ENCODE data around the gene GRIA1. TPM values are rescaled to one million over a fixed set of nuclear protein-coding genes. Genes with fewer than 3 reads are reported as not detected.

Gene GRIA1
- total and polyA plus RNA-seq, 2 donors (not counting 1 experiment from before 2014, with no cell fraction given): not detected

GRCh38 chr5:153802050-153802821 is 311.8 kb downstream of the GRIA1 start:
- 86% methylated on average over 12 of the region's 12 CpGs for WGBS (ENCODE audit: insufficient coverage)
- no peaks in the 10 kb centered on the region for H3K4me1 ChIP-seq (ENCODE audit: control insufficient read depth in 2 of 2, insufficient read depth in 2 of 2, low read length in 2 of 2)
- no peak overlapping the region for H3K27ac ChIP-seq (ENCODE audit: low read length in 2 of 2)
- H2AFZ ChIP-seq (ENCODE audit: insufficient read depth, low read depth, low read length, poor library complexity, severe bottlenecking): no peak overlapping the region
- no peak overlapping the region for H3K9ac ChIP-seq (ENCODE audit: low read length)
- no peaks in the 10 kb centered on the region for H3K27me3 ChIP-seq (replicated peaks in 1 of 4; ENCODE audit: control extremely low read depth in 1 of 4, control insufficient read depth in 3 of 4, insufficient read depth in 4 of 4, low read length in 3 of 4)
- Mint-ChIP-seq H3K27me3 (peaks cover 3% of the 10 kb centered on the region), H3K4me3 (no peak overlapping the region), H3K9me3 (ENCODE audit: insufficient read depth) (no peaks in the 10 kb centered on the region), H3K27ac (no peak overlapping the region), H3K4me1 (no peaks in the 10 kb centered on the region)
- no peaks in the 10 kb centered on the region for H3K36me3 ChIP-seq (replicated peaks in 1 of 2; ENCODE audit: control extremely low read depth in 1 of 2, control insufficient read depth in 1 of 2, extremely low read depth in 1 of 2, insufficient read depth in 2 of 2, low read length in 1 of 2)
- peaks cover 0 to 3% (median 0%) of the 10 kb centered on the region in 3 donors for H3K9me3 ChIP-seq (ENCODE audit: control extremely low read depth in 1 of 3, control insufficient read depth in 2 of 3, insufficient read depth in 1 of 3, low read length in 2 of 3)
- H4K20me1 ChIP-seq (ENCODE audit: control insufficient read depth, insufficient read depth, low read length, poor library complexity, severe bottlenecking): no peaks in the 10 kb centered on the region
- no peak overlapping the region for H3K4me3 ChIP-seq (ENCODE audit: control extremely low read depth in 1 of 5, extremely low read depth in 1 of 5, insufficient read depth in 1 of 5, low read depth in 2 of 5, low read length in 4 of 5)
- DNase-seq: no peak
- H3K79me2 ChIP-seq (ENCODE audit: control insufficient read depth, insufficient read depth, low read length): no peaks in the 10 kb centered on the region
- CTCF ChIA-PET: no interaction called here
- intact Hi-C loops (cut with micrococcal nuclease): no loop called here
- H3K4me2 ChIP-seq (replicated peaks; ENCODE audit: low read depth, low read length, poor library complexity, severe bottlenecking): no peak overlapping the region
- POLR2A ChIA-PET: no interaction called here
- no peak for TF ChIP-seq EZH2 (IDR thresholded peaks at IDR 0.05; ENCODE audit: borderline replicate concordance, insufficient read depth, low read depth, low read length, poor library complexity, severe bottlenecking)
- TF ChIP-seq, protein P1, sequence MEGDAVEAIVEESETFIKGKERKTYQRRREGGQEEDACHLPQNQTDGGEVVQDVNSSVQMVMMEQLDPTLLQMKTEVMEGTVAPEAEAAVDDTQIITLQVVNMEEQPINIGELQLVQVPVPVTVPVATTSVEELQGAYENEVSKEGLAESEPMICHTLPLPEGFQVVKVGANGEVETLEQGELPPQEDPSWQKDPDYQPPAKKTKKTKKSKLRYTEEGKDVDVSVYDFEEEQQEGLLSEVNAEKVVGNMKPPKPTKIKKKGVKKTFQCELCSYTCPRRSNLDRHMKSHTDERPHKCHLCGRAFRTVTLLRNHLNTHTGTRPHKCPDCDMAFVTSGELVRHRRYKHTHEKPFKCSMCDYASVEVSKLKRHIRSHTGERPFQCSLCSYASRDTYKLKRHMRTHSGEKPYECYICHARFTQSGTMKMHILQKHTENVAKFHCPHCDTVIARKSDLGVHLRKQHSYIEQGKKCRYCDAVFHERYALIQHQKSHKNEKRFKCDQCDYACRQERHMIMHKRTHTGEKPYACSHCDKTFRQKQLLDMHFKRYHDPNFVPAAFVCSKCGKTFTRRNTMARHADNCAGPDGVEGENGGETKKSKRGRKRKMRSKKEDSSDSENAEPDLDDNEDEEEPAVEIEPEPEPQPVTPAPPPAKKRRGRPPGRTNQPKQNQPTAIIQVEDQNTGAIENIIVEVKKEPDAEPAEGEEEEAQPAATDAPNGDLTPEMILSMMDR (IDR thresholded peaks at IDR 0.05): no peak
- ATAC-seq (ENCODE audit: low read depth): no peak

DNA sequence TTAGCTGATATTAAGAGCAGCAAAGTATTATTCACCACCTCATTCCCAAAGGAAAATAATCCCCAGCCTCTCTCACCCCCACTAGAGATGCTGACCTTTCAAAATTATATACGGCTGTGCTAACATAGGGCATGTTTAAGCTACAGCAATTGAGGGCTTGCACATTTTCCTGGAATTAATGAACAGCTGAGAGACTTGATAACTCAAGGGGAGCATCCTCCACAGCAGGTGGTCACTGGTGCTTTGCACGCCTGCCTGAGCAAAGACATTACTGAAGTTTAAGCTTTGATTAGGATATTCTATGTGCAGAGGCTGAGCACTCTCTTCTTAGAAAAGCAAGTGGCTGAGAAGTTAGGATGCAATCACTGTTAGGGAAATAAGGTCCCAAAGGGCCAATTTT is 317.3 kb downstream of the GRIA1 start:
- peaks cover 2% of the 10 kb centered on the region for H3K9me3 Mint-ChIP-seq (ENCODE audit: insufficient read depth)
- no peak overlapping the region for H3K27ac Mint-ChIP-seq
- CTCF ChIA-PET: no interaction called here
- POLR2A ChIA-PET: no interaction called here
- Histone ChIP-seq H3K79me2 (ENCODE audit: control insufficient read depth, insufficient read depth, low read length) (no peaks in the 10 kb centered on the region), H3K4me3 (ENCODE audit: control extremely low read depth in 1 of 5, extremely low read depth in 1 of 5, insufficient read depth in 1 of 5, low read depth in 2 of 5, low read length in 4 of 5) (no peak overlapping the region), H3K9me3 (ENCODE audit: control extremely low read depth in 1 of 3, control insufficient read depth in 2 of 3, insufficient read depth in 1 of 3, low read length in 2 of 3) (peaks cover 0 to 7% (median 0%) of the 10 kb centered on the region in 3 donors), H3K27me3 (replicated peaks in 1 of 4; ENCODE audit: control extremely low read depth in 1 of 4, control insufficient read depth in 3 of 4, insufficient read depth in 4 of 4, low read length in 3 of 4) (no peaks in the 10 kb centered on the region), H3K4me2 (replicated peaks; ENCODE audit: low read depth, low read length, poor library complexity, severe bottlenecking) (no peak overlapping the region), H2AFZ (ENCODE audit: insufficient read depth, low read depth, low read length, poor library complexity, severe bottlenecking) (no peak overlapping the region), H3K36me3 (replicated peaks in 1 of 2; ENCODE audit: control extremely low read depth in 1 of 2, control insufficient read depth in 1 of 2, extremely low read depth in 1 of 2, insufficient read depth in 2 of 2, low read length in 1 of 2) (no peaks in the 10 kb centered on the region), H3K27ac (ENCODE audit: low read length in 2 of 2) (no peak overlapping the region), H3K4me1 (ENCODE audit: control insufficient read depth in 2 of 2, insufficient read depth in 2 of 2, low read length in 2 of 2) (no peaks in the 10 kb centered on the region), H4K20me1 (ENCODE audit: control insufficient read depth, insufficient read depth, low read length, poor library complexity, severe bottlenecking) (no peaks in the 10 kb centered on the region), H3K9ac (ENCODE audit: low read length) (no peak overlapping the region)
- DNase-seq: no peak
- ATAC-seq (ENCODE audit: low read depth): no peak
- H3K4me3 Mint-ChIP-seq: no peak overlapping the region
- TF ChIP-seq EZH2 (IDR thresholded peaks at IDR 0.05; ENCODE audit: borderline replicate concordance, insufficient read depth, low read depth, low read length, poor library complexity, severe bottlenecking): no peak
- TF ChIP-seq, protein P1 (IDR thresholded peaks at IDR 0.05): no peak
- 60% methylated on average over 1 of the region's 2 CpGs for WGBS (ENCODE audit: insufficient coverage)
- H3K27me3 Mint-ChIP-seq: peaks cover 13% of the 10 kb centered on the region
- intact Hi-C loops (cut with micrococcal nuclease): no loop called here
- no peaks in the 10 kb centered on the region for H3K4me1 Mint-ChIP-seq

All from B cell (primary cell).